SK-N-MC (cell line): ENCODE measurements around the gene NUDT3.
"Not testable (repeated sequence)": the region's sequence is repeated elsewhere in the genome, so short reads cannot be mapped to it uniquely, and the experiment has no call there.

Experiments used
- DNase-seq: peaks from one replicate; pipeline ENCODE4 v3.0.0-alpha.2; 2011; ENCODE audit warnings: low read depth, low spot score
- H3K27ac ChIP-seq: fragments of 200-600 bp; sonication (generic); 2 replicates; pipeline ENCODE4 v1.5.1; 2016; ENCODE audit warnings: mixed run types
- H3K36me3 ChIP-seq: fragments of 200-600 bp; sonication (generic); 2 replicates; pipeline ENCODE4 v1.6.1; 2017; ENCODE audit warnings: antibody characterized with exemption, low read length, mixed read lengths; ENCODE audit not compliant: insufficient read depth
- H3K4me3 ChIP-seq: fragments of 200-600 bp; sonication (generic); 2 replicates; pipeline ENCODE4 v1.5.1; 2016
- H3K9ac ChIP-seq: fragments of 200-600 bp; sonication (generic); 2 replicates; pipeline ENCODE4 v1.8.0; 2017; ENCODE audit warnings: mixed run types, mixed read lengths; ENCODE audit not compliant: insufficient read length
- H3K9me3 ChIP-seq: fragments of 200-600 bp; sonication (generic); 2 replicates; pipeline ENCODE4 v1.6.1; 2017; ENCODE audit warnings: low read depth, mild to moderate bottlenecking, antibody characterized with exemption, low read length, moderate library complexity, mixed read lengths
- EZH2 ChIP-seq: fragments of 200-600 bp; sonication (generic); IDR thresholded peaks from one replicate; pipeline ENCODE4 v1.6.1; 2017; ENCODE audit warnings: antibody characterized with exemption
- FOXP2 ChIP-seq: optimal IDR thresholded peaks from 2 replicates; pipeline ENCODE3; 2011; ENCODE audit warnings: mild to moderate bottlenecking, moderate library complexity; ENCODE audit not compliant: insufficient read depth; ENCODE audit errors: extremely low read length, control extremely low read depth
- POLR2AphosphoS5 ChIP-seq: IDR thresholded peaks from 2 replicates; pipeline ENCODE4 v1.6.1; 2012; ENCODE audit warnings: mild to moderate bottlenecking, low read depth, low read length, borderline replicate concordance

NUDT3 gene

DNA sequence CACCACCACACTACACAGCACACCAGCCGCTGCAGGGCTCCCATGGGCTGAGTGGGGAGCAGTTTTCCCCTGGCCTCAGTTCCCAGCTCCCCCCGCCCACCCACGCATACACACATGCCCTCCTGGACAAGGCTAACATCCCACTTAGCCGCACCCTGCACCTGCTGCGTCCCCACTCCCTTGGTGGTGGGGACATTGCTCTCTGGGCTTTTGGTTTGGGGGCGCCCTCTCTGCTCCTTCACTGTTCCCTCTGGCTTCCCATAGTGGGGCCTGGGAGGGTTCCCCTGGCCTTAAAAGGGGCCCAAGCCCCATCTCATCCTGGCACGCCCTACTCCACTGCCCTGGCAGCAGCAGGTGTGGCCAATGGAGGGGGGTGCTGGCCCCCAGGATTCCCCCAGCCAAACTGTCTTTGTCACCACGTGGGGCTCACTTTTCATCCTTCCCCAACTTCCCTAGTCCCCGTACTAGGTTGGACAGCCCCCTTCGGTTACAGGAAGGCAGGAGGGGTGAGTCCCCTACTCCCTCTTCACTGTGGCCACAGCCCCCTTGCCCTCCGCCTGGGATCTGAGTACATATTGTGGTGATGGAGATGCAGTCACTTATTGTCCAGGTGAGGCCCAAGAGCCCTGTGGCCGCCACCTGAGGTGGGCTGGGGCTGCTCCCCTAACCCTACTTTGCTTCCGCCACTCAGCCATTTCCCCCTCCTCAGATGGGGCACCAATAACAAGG is 147.3 kb downstream of the NUDT3 start:
- not testable (repeated sequence) for DNase-seq, H3K27ac ChIP-seq, H3K9ac ChIP-seq, H3K4me3 ChIP-seq, H3K9me3 ChIP-seq
- H3K36me3 ChIP-seq: peaks cover 43% of the 10 kb centered on the region
- 0 out of 2 replicates have a peak, but pooled peaks have one; percentile 11 for TF ChIP-seq POLR2AphosphoS5

DNA sequence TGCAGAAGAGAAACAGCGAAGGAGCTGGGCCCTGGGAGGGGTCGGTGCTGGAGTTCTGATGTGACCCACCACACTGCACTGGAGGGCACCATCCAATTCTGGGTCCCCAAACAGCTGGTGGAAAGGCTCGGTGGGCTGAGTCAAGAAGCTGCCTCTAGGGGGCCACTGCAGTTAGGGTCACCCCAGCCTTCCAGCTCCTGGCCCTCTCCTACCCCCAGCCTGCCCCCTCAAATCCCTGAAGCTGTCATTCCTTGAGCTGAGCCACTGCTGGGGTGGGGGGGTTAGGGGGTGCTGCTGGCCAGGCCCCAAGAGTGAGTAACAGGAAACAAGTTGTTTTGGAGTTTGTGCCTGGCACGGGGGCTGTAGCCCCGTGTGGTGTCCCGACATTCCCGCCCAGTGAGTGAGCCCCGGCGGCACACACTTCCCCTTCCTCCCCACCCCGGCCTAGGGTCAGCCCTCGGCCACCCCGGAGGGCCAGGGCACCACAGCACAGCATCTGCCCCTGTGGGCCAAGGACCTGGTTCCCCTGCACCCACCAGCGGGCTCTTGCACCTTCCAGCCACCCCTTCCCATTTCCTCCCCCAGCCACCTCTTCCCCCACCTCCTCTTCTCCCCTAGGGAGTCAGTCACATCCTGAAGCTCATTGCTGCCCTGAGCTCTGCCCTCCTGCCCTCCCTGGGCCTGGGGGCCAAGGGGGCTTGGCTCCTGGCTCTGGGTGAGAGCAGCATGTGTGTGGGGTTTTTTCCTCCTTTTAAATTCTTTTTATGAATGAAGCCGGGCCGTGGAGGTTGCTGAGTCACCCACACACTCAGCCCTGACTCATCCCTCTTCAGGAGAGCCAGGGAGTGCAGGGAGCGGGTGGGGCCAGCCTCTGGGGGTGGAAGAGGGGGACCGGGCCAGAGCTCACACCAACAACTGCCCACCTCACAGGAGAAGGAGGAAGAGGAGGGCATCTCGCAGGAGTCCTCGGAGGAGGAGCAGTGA is 148.3 kb downstream of the NUDT3 start:
- H3K9ac ChIP-seq: no peak overlapping the region
- peaks cover 52% of the 10 kb centered on the region for H3K36me3 ChIP-seq
- no peak for DNase-seq
- TF ChIP-seq EZH2: no peak
- TF ChIP-seq FOXP2: no peak
- TF ChIP-seq POLR2AphosphoS5: no peak
- no peaks in the 10 kb centered on the region for H3K9me3 ChIP-seq
- H3K27ac ChIP-seq: peak overlapping the region; percentile 21; the same call in 1 of the 2 replicates
- H3K4me3 ChIP-seq: no peak overlapping the region

DNA sequence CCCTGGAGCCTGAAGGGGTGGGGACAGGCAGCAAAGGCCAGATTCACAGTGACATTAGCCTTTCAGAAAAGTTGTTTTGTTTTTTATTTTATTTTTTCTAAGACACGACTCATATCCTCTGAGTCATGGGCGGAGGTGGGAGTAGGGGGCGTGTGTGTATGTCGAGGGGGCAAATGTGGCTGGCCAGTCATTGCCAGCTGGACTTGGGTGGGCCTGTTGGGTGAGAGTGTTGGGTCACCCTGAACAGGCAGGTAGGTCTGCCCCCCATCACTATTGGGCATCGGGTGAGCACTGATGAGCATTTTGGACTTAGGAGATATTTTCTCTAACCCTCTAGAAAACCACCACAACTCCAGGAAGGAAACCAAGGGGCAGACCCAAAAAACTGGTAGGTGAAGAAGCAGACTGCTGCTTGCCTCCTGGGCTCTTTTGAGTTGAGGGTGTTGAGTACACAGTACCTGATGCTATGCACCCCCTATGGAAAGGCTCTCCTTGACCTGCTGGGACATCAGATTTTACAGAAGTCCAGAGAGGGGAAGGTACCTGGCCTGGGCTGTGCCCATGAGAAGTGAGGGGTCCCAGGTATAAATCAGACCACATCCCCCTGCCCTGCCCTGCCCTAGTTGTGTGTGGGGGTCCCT is 149.2 kb downstream of the NUDT3 start:
- H3K27ac ChIP-seq: no peak overlapping the region
- no peak for DNase-seq

DNA sequence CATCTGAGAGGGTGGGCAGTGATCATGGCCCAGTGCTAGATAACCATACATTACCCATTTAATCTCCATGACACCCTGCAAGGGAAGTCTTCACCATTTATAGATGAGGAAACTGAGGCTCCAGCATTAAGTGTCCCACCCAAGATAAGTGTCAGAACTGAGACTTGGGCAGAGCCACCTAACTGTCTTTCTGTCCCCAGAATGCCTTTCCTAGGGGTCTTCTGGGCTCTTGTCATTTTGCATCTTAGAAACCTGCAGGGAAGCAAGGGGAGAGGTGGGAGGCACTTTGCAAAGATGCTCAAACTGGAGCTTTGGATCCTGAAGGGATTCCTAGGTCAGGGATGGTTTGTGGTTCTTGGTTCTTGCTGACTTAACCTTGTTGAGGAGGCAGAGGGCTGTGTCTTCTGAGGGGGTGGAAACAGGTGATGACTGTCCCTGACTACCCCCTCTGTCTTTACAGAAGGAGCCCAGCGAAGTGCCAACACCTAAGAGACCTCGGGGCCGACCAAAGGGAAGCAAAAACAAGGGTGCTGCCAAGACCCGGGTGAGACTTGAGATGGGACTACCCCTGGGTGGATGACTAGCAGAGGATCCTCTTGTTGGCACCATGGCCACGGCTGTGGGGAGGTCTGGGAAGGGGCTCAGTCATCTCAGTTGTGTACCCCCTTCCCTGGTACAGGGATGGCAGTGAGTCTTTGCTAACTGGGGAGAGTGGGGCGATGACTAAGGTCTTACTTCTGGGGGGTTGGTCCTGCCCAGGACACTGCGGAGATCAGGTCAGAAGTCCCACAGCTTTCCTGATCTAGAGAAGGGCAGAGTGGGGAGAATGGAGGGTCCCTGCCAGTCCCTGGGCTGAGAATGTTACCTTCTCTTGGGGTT is 150.0 kb downstream of the NUDT3 start:
- DNase-seq: no peak
- Histone ChIP-seq H3K27ac (no peak overlapping the region), H3K9ac (no peak overlapping the region), H3K4me3 (no peak overlapping the region), H3K36me3 (peaks cover 52% of the 10 kb centered on the region), H3K9me3 (no peaks in the 10 kb centered on the region)
- TF ChIP-seq POLR2AphosphoS5 (no peak), FOXP2 (no peak), EZH2 (no peak)

More for the DNA sequence above, 149.2 kb downstream of the NUDT3 start:
- no peaks in the 10 kb centered on the region for H3K9me3 ChIP-seq
- no peak overlapping the region for H3K9ac ChIP-seq
- peaks cover 52% of the 10 kb centered on the region for H3K36me3 ChIP-seq
- H3K4me3 ChIP-seq: no peak overlapping the region
- TF ChIP-seq FOXP2: no peak
- TF ChIP-seq EZH2: no peak
- no peak for TF ChIP-seq POLR2AphosphoS5

DNA sequence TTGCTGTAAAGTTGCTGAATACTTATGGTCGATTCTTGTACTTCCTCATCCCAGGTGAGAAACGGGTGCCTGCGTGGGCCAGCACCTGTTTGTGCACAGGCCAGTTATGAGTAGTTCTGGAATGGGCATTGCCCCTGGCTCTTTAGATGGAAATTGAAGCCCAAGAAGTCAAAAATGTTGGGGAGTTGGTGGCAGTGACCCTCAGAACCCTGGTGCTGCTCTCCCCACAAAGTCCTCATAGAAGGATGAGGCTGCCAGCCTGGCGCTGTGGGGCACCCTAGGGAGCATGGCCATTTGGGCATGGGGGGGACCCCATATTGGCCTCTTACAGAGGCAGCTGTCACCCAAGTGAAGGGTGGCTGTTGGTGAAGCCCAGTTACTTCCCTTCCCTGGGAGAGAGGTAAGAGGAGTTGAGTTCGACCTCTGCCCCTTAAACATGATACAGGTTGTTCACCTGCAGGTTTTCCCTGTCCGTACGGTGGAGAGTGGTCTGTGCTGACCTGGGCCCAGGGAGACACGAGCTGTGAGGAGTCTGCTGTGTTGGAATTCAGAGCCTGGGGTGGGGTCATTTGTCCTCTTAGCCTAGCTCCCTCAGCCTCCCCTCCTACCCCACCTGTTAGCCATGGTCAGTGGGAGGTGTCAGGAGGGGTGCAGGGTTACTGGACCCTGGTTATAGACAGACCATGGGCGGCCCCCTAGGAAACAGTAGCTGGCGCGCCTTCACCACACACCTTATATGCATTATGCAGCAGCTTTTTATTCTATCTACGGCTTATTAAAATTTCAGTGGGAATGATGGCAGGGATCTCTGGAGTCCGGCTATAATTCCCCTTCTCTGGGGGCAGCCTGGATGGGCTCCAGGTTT is 150.9 kb downstream of the NUDT3 start:
- H3K4me3 ChIP-seq: no peak overlapping the region
- TF ChIP-seq POLR2AphosphoS5 (no peak), EZH2 (no peak), FOXP2 (no peak)
- no peak overlapping the region for H3K9ac ChIP-seq
- no peak for DNase-seq
- H3K27ac ChIP-seq: no peak overlapping the region
- no peaks in the 10 kb centered on the region for H3K9me3 ChIP-seq
- H3K36me3 ChIP-seq: peaks cover 52% of the 10 kb centered on the region

DNA sequence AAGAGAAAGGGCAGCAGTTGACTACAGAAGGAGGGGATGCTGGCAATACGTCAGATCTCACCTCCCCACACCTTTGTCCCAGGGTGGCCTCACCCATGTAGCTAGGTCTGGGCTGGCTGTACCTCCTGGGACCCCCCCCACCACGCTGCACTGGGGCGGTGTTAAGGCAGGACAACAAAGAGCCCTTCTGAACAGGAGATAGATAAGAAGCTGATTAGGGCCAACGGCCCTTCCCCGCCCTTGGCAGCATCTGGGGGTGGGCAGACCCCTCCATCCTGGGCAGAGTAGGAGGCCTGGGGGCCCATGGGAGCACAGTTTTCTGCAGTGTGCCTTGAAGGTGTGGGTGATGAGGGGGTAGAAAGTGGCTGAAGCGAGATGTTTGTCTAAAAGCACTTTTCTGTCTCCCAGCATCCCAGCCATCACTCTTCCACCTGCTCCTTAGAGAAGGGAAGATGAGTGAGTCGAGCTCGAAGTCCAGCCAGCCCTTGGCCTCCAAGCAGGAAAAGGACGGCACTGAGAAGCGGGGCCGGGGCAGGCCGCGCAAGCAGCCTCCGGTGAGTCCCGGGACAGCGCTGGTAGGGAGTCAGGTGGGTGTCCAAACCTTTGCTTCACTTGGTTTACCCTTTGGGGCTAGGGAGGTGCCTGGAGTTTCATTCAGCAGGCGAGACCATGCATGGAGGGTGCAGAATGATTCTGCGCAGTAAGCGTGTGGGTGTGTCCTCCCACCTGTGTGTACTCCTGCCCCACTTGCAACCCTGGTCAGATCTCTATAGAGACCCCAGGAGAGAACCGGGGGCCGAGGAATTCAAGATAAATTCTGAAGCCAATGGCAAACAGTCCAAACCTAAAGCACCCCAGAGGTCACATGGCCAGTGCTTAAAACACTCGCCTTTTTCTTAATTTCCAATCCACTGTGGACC is 151.9 kb downstream of the NUDT3 start:
- no peak for DNase-seq
- no peak for TF ChIP-seq EZH2
- TF ChIP-seq POLR2AphosphoS5: no peak
- Histone ChIP-seq H3K36me3 (peaks cover 52% of the 10 kb centered on the region), H3K27ac (no peak overlapping the region; the same call in 1 of the 2 replicates), H3K9ac (no peak overlapping the region), H3K9me3 (no peaks in the 10 kb centered on the region), H3K4me3 (no peak overlapping the region)
